SK-N-SH (cell line): ENCODE data around the gene ZNF674. TPM values are rescaled to one million over a fixed set of nuclear protein-coding genes. Genes with fewer than 3 reads are reported as not detected.
A peak's percentile ranks its signal among the peaks of the same experiment; 100 is the strongest.

Experiments
- CTCF ChIA-PET: fragments of 300-600, 350-600 bp; formaldehyde crosslinking; extraction: SDS; loops from one replicate; lab custom pipeline; 2021; lab: Yijun Ruan, JAX
- POLR2A ChIA-PET: fragments of 350-600 bp; sonication (Branson Sonifier 250); formaldehyde crosslinking; extraction: SDS; loops from one replicate; lab custom pipeline; 2020; ENCODE audit warnings: antibody characterized with exemption, inconsistent platforms; lab: Yijun Ruan, JAX
- DNase-seq: peaks from one replicate; pipeline ENCODE4 v3.0.0; 2012
- H2AFZ ChIP-seq: fragments of 200-600 bp; sonication (generic); 2 replicates; pipeline ENCODE4 v1.8.1; 2016; ENCODE audit warnings: antibody characterized with exemption, mild to moderate bottlenecking, low read depth
- H3F3A ChIP-seq: fragments of 200-600 bp; sonication (generic); replicated peaks from 2 replicates; pipeline ENCODE3; 2016; ENCODE audit warnings: antibody characterized with exemption, mild to moderate bottlenecking; ENCODE audit not compliant: insufficient read depth
- H3K27ac ChIP-seq, 2 experiments: fragments of 200-500 bp in 1 of 2; fragments of 200-600 bp in 1 of 2; sonication (Bioruptor generic) in 1 of 2; sonication (generic), shearing (Covaris generic) in 1 of 2; 2 replicates each; pipeline versions ENCODE4 v1.5.1 to v1.6.1; 2014 to 2016; ENCODE audit warnings: low read depth in 2 of 2, inconsistent platforms in 1 of 2, low read length in 1 of 2, mild to moderate bottlenecking in 1 of 2, mixed read lengths in 1 of 2
- H3K27me3 ChIP-seq: fragments of 200-600 bp; sonication (generic), shearing (Covaris generic); 2 replicates; pipeline ENCODE4 v1.6.1; 2016; ENCODE audit warnings: mixed run types; ENCODE audit not compliant: insufficient read depth
- H3K36me3 ChIP-seq, 2 experiments: fragments of 200-500 bp in 1 of 2; fragments of 200-600 bp in 1 of 2; sonication (Bioruptor generic) in 1 of 2; sonication (generic) in 1 of 2; replicated peaks in 1 of 2; 2 replicates each; pipeline versions ENCODE3 to v1.5.1; 2014 to 2016; ENCODE audit warnings: low read length in 1 of 2, mild to moderate bottlenecking in 1 of 2; ENCODE audit not compliant: insufficient read depth in 2 of 2, control insufficient read depth in 1 of 2
- H3K4me1 ChIP-seq, 2 experiments: fragments of 200-500 bp in 1 of 2; fragments of 200-600 bp in 1 of 2; sonication (Bioruptor generic) in 1 of 2; sonication (generic), shearing (Covaris generic) in 1 of 2; 2 replicates each; pipeline versions ENCODE4 v1.5.1 to v1.6.1; 2014 to 2016; ENCODE audit warnings: low read depth in 1 of 2, low read length in 1 of 2, mixed run types in 1 of 2; ENCODE audit not compliant: insufficient read depth in 2 of 2, control insufficient read depth in 1 of 2
- H3K4me2 ChIP-seq: fragments of 200-600 bp; sonication (generic), shearing (Covaris generic); 2 replicates; pipeline ENCODE4 v1.6.1; 2017; ENCODE audit warnings: mixed run types
- H3K4me3 ChIP-seq, 2 experiments: fragments of 200-500 bp in 1 of 2; fragments of 200-600 bp in 1 of 2; sonication (Bioruptor generic) in 1 of 2; sonication (generic), shearing (Covaris generic) in 1 of 2; 2 replicates each; pipeline versions ENCODE4 v1.5.1 to v1.8.1; 2014 to 2016; ENCODE audit warnings: low read depth in 2 of 2, inconsistent platforms in 1 of 2, low read length in 1 of 2, mild to moderate bottlenecking in 1 of 2, mixed read lengths in 1 of 2, moderate library complexity in 1 of 2
- H3K79me2 ChIP-seq: fragments of 200-600 bp; sonication (generic); 2 replicates; pipeline ENCODE4 v1.8.1; 2017; ENCODE audit warnings: mild to moderate bottlenecking; ENCODE audit not compliant: insufficient read depth
- H3K9ac ChIP-seq: fragments of 200-600 bp; sonication (generic); 2 replicates; pipeline ENCODE4 v1.6.1; 2017; ENCODE audit warnings: mixed run types
- H3K9me2 ChIP-seq: fragments of 200-600 bp; sonication (generic); 2 replicates; pipeline ENCODE4 v1.6.1; 2017; ENCODE audit warnings: mixed run types
- H3K9me3 ChIP-seq: fragments of 200-600 bp; sonication (generic); 2 replicates; pipeline ENCODE4 v1.6.1; 2017; ENCODE audit warnings: mixed run types, mild to moderate bottlenecking, moderate library complexity
- H4K20me1 ChIP-seq: fragments of 200-600 bp; sonication (generic); 2 replicates; pipeline ENCODE4 v1.6.1; 2017; ENCODE audit warnings: mild to moderate bottlenecking, mixed run types; ENCODE audit not compliant: insufficient read depth
- CHD2 ChIP-seq: fragments of 150-350 bp; IDR thresholded peaks from 2 replicates; pipeline ENCODE4 v1.6.1; 2018; ENCODE audit warnings: low read length; ENCODE audit not compliant: partially characterized antibody
- CTCF ChIP-seq: fragments of 200-600 bp; sonication (generic); IDR thresholded peaks from 2 replicates; pipeline ENCODE4 v1.6.1; 2017; ENCODE audit warnings: antibody characterized with exemption, mild to moderate bottlenecking, moderate library complexity
- ELF1 ChIP-seq: IDR thresholded peaks from 2 replicates; pipeline ENCODE4 v1.4.0; 2012
- EP300 ChIP-seq, 2 experiments: IDR thresholded peaks; 2 replicates each; pipeline versions ENCODE4 v1.4.0 to v1.6.1; 2012; ENCODE audit warnings: borderline replicate concordance in 1 of 2, low read depth in 1 of 2, low read length in 1 of 2
- EZH2phosphoT487 ChIP-seq: fragments of 200-600 bp; sonication (generic); IDR thresholded peaks from 2 replicates; pipeline ENCODE4 v1.6.1; 2017; ENCODE audit warnings: low read depth, mixed run types, mild to moderate bottlenecking, antibody characterized with exemption, moderate library complexity, borderline replicate concordance
- FOSL2 ChIP-seq: IDR thresholded peaks from 2 replicates; pipeline ENCODE4 v1.4.0; 2012; ENCODE audit warnings: low read depth, mild to moderate bottlenecking, moderate library complexity, borderline replicate concordance
- FOXJ3 ChIP-seq: sonication (generic); formaldehyde crosslinking; IDR thresholded peaks from 2 replicates; pipeline ENCODE4 v1.5.1; 2020; ENCODE audit warnings: mild to moderate bottlenecking, missing genetic modification reagents
- FOXM1 ChIP-seq: IDR thresholded peaks from 2 replicates; pipeline ENCODE4 v1.4.0; 2012; ENCODE audit warnings: low read depth, mild to moderate bottlenecking
- GABPA ChIP-seq: IDR thresholded peaks from 2 replicates; pipeline ENCODE4 v1.4.0; 2012; ENCODE audit warnings: low read depth, mild to moderate bottlenecking
- GATA2 ChIP-seq: sonication (generic); formaldehyde crosslinking; IDR thresholded peaks from 2 replicates; pipeline ENCODE4 v1.5.0; 2020; ENCODE audit warnings: mild to moderate bottlenecking, missing genetic modification reagents
- JUND ChIP-seq: IDR thresholded peaks from 2 replicates; pipeline ENCODE4 v1.4.0; 2012
- MEF2A ChIP-seq: IDR thresholded peaks from 2 replicates; pipeline ENCODE4 v1.4.0; 2012; ENCODE audit warnings: low read depth, borderline replicate concordance
- MXI1 ChIP-seq: IDR thresholded peaks from 2 replicates; pipeline ENCODE4 v1.6.1; 2012; ENCODE audit warnings: mild to moderate bottlenecking, low read depth, low read length, improper control_type of control experiment
- NFIC ChIP-seq: IDR thresholded peaks from 2 replicates; pipeline ENCODE4 v1.4.0; 2012; ENCODE audit warnings: borderline replicate concordance
- NRF1 ChIP-seq: IDR thresholded peaks from 2 replicates; pipeline ENCODE4 v1.6.1; 2012; ENCODE audit warnings: low read depth, mild to moderate bottlenecking, low read length
- POLR2AphosphoS5 ChIP-seq: IDR thresholded peaks from 2 replicates; pipeline ENCODE4 v1.6.1; 2012; ENCODE audit warnings: low read depth, low read length
- RAD21 ChIP-seq: IDR thresholded peaks from 2 replicates; pipeline ENCODE4 v1.6.1; 2012; ENCODE audit warnings: mild to moderate bottlenecking, low read length
- RFX5 ChIP-seq: IDR thresholded peaks from 2 replicates; pipeline ENCODE4 v1.6.1; 2012; ENCODE audit warnings: mild to moderate bottlenecking, improper control_type of control experiment, low read length
- RXRA ChIP-seq: IDR thresholded peaks from 2 replicates; pipeline ENCODE4 v1.4.0; 2012; ENCODE audit warnings: low read depth, mild to moderate bottlenecking, borderline replicate concordance
- SIN3A ChIP-seq: IDR thresholded peaks from 2 replicates; pipeline ENCODE4 v1.6.1; 2012; ENCODE audit warnings: low read depth, mild to moderate bottlenecking, low read length, moderate library complexity, borderline replicate concordance
- SMC3 ChIP-seq: IDR thresholded peaks from 2 replicates; pipeline ENCODE4 v1.6.1; 2012; ENCODE audit warnings: low read depth, low read length, improper control_type of control experiment
- TAF1 ChIP-seq: IDR thresholded peaks from 2 replicates; pipeline ENCODE4 v1.6.1; 2012; ENCODE audit warnings: low read depth, mild to moderate bottlenecking, low read length, moderate library complexity, borderline replicate concordance
- TCF12 ChIP-seq: IDR thresholded peaks from 2 replicates; pipeline ENCODE4 v1.4.0; 2012
- TEAD4 ChIP-seq: IDR thresholded peaks from 2 replicates; pipeline ENCODE4 v1.4.0; 2012; ENCODE audit warnings: mild to moderate bottlenecking, borderline replicate concordance; ENCODE audit not compliant: insufficient read depth
- USF1 ChIP-seq: IDR thresholded peaks from 2 replicates; pipeline ENCODE4 v1.4.0; 2012; ENCODE audit warnings: low read depth, borderline replicate concordance
- WGBS: methylation state at CpG from one replicate; pipeline ENCODE4 v1.1.6; 2017; ENCODE audit warnings: low lambda C conversion rate; 5-methylcytosine and 5-hydroxymethylcytosine counted together
- polyA plus RNA-seq, 3 experiments: library from polyadenylated mRNA; depleted of rRNA; stranded (reverse); fragments of >200 nt; gene quantifications; 2 replicates each; pipeline ENCODE4 v1.2.3, GENCODE V29; 2012
- TF ChIP-seq, protein P1 (sequence below): IDR thresholded peaks from 2 replicates; pipeline ENCODE4; 2012
- TF ChIP-seq, protein P2 (sequence below): IDR thresholded peaks from 2 replicates; pipeline ENCODE4 v1.4.0; 2012; ENCODE audit warnings: low read depth, borderline replicate concordance
- TF ChIP-seq, protein P3 (sequence below): fragments of 150-350 bp; IDR thresholded peaks from 2 replicates; pipeline ENCODE4 v1.6.1; 2016; ENCODE audit warnings: mild to moderate bottlenecking, low read depth, low read length

The ZNF674 gene
- polyA plus RNA-seq, 1 of the 3 experiments (the other 2 are of a cell fraction): 2.3 TPM

DNA sequence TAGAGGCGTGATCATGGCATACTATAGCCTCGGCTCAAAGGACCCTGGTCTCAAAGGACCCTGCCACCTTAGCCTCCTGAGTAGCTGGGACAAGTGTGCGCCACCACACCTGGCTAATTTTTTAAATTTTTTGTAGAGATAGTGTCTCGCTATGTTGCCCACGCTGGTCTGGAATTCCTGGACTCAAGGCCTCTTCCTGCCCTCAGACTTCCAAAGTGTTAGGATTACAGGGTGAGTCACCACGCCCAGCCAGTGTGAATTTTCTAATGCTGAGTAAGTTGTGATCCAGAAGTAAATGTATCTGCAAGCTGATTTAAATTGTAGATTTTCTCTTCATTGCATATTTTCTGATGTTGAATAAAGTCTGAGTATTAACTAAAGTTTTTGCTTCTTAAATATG, 2.6 kb upstream of the ZNF674 start:
- H3K9me2 ChIP-seq: no peaks in the 10 kb centered on the region
- no peak overlapping the region for H3K4me3 ChIP-seq
- H3K79me2 ChIP-seq: peaks cover 60% of the 10 kb centered on the region
- peak overlapping the region; percentile 5; the same call in 1 of the 2 replicates for H3K4me2 ChIP-seq
- peak overlapping the region in 1 of 2 experiments; percentile 48; a peak in 2 of 4 replicates for H3K27ac ChIP-seq
- H2AFZ ChIP-seq: no peak overlapping the region
- H4K20me1 ChIP-seq: peaks cover 13% of the 10 kb centered on the region; the same call in 1 of the 2 replicates
- POLR2A ChIA-PET: no interaction called here
- DNase-seq: no peak
- WGBS: 66% methylated on average over 6 of the region's 6 CpGs
- no peaks in the 10 kb centered on the region for H3K27me3 ChIP-seq
- no peak overlapping the region for H3K9ac ChIP-seq
- CTCF ChIA-PET: interaction anchor here (1.1 kb wide), 1 partner anchor 250 kb away, joined by 3 read pairs; no protein-coding TSS in a partner anchor
- H3K9me3 ChIP-seq: no peaks in the 10 kb centered on the region
- H3K36me3 ChIP-seq: peaks cover 0 to 11% of the 10 kb centered on the region in 2 experiments
- peaks cover 0 to 12% of the 10 kb centered on the region in 2 experiments; a peak in 2 of 4 replicates for H3K4me1 ChIP-seq
- peaks cover 12% of the 10 kb centered on the region for H3F3A ChIP-seq
- TF ChIP-seq TEAD4: 0 out of 2 replicates have a peak, but pooled peaks have one; percentile 41
- TF ChIP-seq RAD21: no peak
- no peak for TF ChIP-seq SIN3A
- TF ChIP-seq CHD2: no peak
- TF ChIP-seq RXRA: peak; percentile 23; the same call in 1 of the 2 replicates
- TF ChIP-seq MXI1: no peak
- TF ChIP-seq USF1: no peak
- no peak for TF ChIP-seq SMC3
- TF ChIP-seq GABPA: no peak
- TF ChIP-seq, protein P1, sequence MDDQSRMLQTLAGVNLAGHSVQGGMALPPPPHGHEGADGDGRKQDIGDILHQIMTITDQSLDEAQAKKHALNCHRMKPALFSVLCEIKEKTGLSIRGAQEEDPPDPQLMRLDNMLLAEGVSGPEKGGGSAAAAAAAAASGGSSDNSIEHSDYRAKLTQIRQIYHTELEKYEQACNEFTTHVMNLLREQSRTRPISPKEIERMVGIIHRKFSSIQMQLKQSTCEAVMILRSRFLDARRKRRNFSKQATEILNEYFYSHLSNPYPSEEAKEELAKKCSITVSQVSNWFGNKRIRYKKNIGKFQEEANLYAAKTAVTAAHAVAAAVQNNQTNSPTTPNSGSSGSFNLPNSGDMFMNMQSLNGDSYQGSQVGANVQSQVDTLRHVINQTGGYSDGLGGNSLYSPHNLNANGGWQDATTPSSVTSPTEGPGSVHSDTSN: 0 out of 2 replicates have a peak, but pooled peaks have one; percentile 9
- TF ChIP-seq NRF1: no peak
- no peak for TF ChIP-seq FOXM1
- TF ChIP-seq GATA2: no peak
- no peak for TF ChIP-seq POLR2AphosphoS5
- TF ChIP-seq ELF1: no peak
- TF ChIP-seq, protein P2, sequence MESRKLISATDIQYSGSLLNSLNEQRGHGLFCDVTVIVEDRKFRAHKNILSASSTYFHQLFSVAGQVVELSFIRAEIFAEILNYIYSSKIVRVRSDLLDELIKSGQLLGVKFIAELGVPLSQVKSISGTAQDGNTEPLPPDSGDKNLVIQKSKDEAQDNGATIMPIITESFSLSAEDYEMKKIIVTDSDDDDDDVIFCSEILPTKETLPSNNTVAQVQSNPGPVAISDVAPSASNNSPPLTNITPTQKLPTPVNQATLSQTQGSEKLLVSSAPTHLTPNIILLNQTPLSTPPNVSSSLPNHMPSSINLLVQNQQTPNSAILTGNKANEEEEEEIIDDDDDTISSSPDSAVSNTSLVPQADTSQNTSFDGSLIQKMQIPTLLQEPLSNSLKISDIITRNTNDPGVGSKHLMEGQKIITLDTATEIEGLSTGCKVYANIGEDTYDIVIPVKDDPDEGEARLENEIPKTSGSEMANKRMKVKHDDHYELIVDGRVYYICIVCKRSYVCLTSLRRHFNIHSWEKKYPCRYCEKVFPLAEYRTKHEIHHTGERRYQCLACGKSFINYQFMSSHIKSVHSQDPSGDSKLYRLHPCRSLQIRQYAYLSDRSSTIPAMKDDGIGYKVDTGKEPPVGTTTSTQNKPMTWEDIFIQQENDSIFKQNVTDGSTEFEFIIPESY: no peak
- peak; percentile 68 for TF ChIP-seq JUND
- TF ChIP-seq, protein P3, sequence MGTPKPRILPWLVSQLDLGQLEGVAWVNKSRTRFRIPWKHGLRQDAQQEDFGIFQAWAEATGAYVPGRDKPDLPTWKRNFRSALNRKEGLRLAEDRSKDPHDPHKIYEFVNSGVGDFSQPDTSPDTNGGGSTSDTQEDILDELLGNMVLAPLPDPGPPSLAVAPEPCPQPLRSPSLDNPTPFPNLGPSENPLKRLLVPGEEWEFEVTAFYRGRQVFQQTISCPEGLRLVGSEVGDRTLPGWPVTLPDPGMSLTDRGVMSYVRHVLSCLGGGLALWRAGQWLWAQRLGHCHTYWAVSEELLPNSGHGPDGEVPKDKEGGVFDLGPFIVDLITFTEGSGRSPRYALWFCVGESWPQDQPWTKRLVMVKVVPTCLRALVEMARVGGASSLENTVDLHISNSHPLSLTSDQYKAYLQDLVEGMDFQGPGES: no peak
- TF ChIP-seq EZH2phosphoT487: no peak
- TF ChIP-seq FOSL2: peak; percentile 80; the same call in 1 of the 2 replicates
- 0 out of 4 replicates have a peak, but pooled peaks of 1 of the 2 experiments have one; percentile 23 for TF ChIP-seq EP300 (IDR thresholded peaks at IDR 0.05; ENCODE audit: borderline replicate concordance in 1 of 2, low read depth in 1 of 2, low read length in 1 of 2)
- no peak for TF ChIP-seq MEF2A
- no peak for TF ChIP-seq CTCF
- no peak for TF ChIP-seq RFX5
- peak; percentile 35; the same call in 1 of the 2 replicates for TF ChIP-seq TCF12
- no peak for TF ChIP-seq NFIC
- TF ChIP-seq FOXJ3 (CRISPR knock-in tag): no peak
- TF ChIP-seq TAF1: no peak
